ENCODE results near the gene ARHGAP6.

Gene ARHGAP6

GRCh38 chrX:11429538-11430085 is 236.1 kb downstream of the ARHGAP6 start:
- no peaks in the 10 kb centered on the region for H3K4me1 Mint-ChIP-seq (ENCODE audit: low read depth)
- H3K9me3 Mint-ChIP-seq, result no peaks in the 10 kb centered on the region
- H3K4me3 Mint-ChIP-seq, result no peak overlapping the region
- H3K27me3 Mint-ChIP-seq, result peaks cover 20% of the 10 kb centered on the region
- H3K36me3 Mint-ChIP-seq (ENCODE audit: low read depth), result no peaks in the 10 kb centered on the region
- H3K27ac Mint-ChIP-seq, result no peak overlapping the region

GRCh38 chrX:11427453-11428071 is 238.2 kb downstream of the ARHGAP6 start:
- Mint-ChIP-seq H3K27me3 (peaks cover 23% of the 10 kb centered on the region), H3K27ac (no peak overlapping the region), H3K4me1 (ENCODE audit: low read depth) (no peaks in the 10 kb centered on the region), H3K9me3 (no peaks in the 10 kb centered on the region), H3K36me3 (ENCODE audit: low read depth) (no peaks in the 10 kb centered on the region), H3K4me3 (no peak overlapping the region)

DNA sequence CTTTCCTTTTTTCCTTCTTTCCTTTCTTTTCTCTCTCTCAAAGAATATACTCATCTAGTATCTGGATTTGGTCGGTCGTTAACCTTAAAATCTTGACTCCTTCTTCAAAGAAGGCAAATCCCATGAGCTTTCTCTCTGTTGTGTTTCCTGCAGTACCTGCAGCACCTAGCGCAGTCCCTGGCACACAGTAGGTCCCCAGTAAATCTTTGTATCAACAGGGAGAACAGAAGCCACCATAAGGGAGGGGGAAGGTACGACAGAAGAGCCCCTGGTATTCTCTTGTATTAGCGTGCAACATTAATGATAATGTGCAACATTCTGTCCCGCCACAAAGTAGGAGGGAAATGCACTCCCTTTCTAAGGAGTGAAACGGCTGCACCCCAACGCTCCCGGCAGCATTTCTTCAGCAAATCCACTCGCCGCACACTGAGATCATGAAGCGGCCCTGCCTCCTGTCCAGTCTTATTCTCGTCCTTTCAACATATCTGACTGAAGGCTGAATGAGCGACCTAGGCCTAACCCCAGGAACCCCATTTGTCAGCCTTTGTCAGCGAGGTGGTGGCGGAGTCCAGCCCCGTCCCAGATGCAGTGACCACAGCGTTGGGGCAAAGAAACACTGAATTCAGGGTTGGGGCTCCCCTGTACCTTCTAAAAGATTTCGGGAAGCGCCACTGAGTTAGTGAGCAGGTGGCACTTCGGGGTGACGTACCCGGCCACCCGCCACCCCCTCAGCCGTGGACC is 238.8 kb downstream of the ARHGAP6 start:
- Mint-ChIP-seq H3K9me3 (no peaks in the 10 kb centered on the region), H3K27ac (no peak overlapping the region), H3K36me3 (ENCODE audit: low read depth) (no peaks in the 10 kb centered on the region), H3K4me1 (ENCODE audit: low read depth) (no peaks in the 10 kb centered on the region), H3K27me3 (peaks cover 19% of the 10 kb centered on the region), H3K4me3 (no peak overlapping the region)

- Mint-ChIP-seq H3K9me3 (no peaks in the 10 kb centered on the region), H3K36me3 (ENCODE audit: low read depth) (no peaks in the 10 kb centered on the region), H3K4me1 (ENCODE audit: low read depth) (no peaks in the 10 kb centered on the region), H3K4me3 (no peak overlapping the region), H3K27ac (no peak overlapping the region), H3K27me3 (peaks cover 16% of the 10 kb centered on the region)
These were observed 240.6 kb downstream of the ARHGAP6 start for GRCh38 chrX:11424903-11425674.

DNA sequence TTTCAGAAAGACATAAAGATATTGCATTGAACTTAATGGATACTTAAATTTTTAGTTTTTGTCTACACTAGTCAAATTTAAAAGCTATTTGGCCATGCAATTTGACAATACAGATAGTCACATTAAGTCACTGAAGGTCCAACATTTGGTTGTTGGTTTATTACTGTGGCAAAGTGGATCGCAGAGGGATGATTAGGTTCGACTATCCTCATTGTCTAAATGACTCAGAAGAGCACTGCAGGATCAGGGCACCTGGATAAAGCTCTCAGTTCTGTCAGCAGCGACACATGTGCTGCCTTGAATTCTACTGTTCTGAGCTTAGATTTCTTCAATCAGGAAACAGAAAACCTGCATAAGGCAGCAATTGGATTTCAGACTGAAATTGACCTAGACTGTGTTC is 241.8 kb downstream of the ARHGAP6 start:
- no peak overlapping the region for H3K4me3 Mint-ChIP-seq
- H3K27ac Mint-ChIP-seq, result no peak overlapping the region
- H3K27me3 Mint-ChIP-seq, result peaks cover 16% of the 10 kb centered on the region

DNA sequence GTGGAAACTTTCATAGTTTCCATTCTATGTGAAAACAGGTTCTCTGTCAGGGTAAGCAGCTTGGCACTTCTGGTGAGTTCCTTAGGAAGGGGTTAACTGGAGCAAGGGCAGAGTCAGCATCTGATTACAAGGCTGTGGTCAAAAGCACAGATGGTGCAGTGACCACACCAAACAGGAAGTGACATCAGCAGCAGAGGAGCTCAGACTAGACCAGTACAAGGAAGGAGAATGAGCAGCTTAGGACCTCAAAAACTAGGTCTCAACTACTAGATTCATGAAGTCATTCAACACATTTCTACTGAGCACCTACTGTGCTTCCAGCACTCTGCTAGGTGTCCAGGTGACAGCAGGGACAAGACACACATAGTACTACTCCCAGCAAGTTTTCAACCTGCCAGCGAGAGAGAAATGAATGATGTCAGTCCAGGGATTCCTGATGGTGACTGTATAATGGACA is 242.3 kb downstream of the ARHGAP6 start:
- Mint-ChIP-seq H3K27me3 (peaks cover 16% of the 10 kb centered on the region), H3K27ac (no peak overlapping the region)

More for the DNA sequence above, 241.8 kb downstream of the ARHGAP6 start:
- no peaks in the 10 kb centered on the region for H3K4me1 Mint-ChIP-seq (ENCODE audit: low read depth)
- no peaks in the 10 kb centered on the region for H3K9me3 Mint-ChIP-seq
- H3K36me3 Mint-ChIP-seq (ENCODE audit: low read depth), result no peaks in the 10 kb centered on the region

GRCh38 chrX:11422525-11422857 is 243.2 kb downstream of the ARHGAP6 start:
- no peak overlapping the region for H3K27ac Mint-ChIP-seq
- no peak overlapping the region for H3K4me3 Mint-ChIP-seq
- no peaks in the 10 kb centered on the region for H3K36me3 Mint-ChIP-seq (ENCODE audit: low read depth)
- H3K4me1 Mint-ChIP-seq (ENCODE audit: low read depth), result no peaks in the 10 kb centered on the region
- H3K27me3 Mint-ChIP-seq, result peaks cover 16% of the 10 kb centered on the region
- H3K9me3 Mint-ChIP-seq, result no peaks in the 10 kb centered on the region

More for the DNA sequence above, 242.3 kb downstream of the ARHGAP6 start:
- no peaks in the 10 kb centered on the region for H3K9me3 Mint-ChIP-seq
- no peaks in the 10 kb centered on the region for H3K36me3 Mint-ChIP-seq (ENCODE audit: low read depth)
- H3K4me3 Mint-ChIP-seq, result no peak overlapping the region
- no peaks in the 10 kb centered on the region for H3K4me1 Mint-ChIP-seq (ENCODE audit: low read depth)

DNA sequence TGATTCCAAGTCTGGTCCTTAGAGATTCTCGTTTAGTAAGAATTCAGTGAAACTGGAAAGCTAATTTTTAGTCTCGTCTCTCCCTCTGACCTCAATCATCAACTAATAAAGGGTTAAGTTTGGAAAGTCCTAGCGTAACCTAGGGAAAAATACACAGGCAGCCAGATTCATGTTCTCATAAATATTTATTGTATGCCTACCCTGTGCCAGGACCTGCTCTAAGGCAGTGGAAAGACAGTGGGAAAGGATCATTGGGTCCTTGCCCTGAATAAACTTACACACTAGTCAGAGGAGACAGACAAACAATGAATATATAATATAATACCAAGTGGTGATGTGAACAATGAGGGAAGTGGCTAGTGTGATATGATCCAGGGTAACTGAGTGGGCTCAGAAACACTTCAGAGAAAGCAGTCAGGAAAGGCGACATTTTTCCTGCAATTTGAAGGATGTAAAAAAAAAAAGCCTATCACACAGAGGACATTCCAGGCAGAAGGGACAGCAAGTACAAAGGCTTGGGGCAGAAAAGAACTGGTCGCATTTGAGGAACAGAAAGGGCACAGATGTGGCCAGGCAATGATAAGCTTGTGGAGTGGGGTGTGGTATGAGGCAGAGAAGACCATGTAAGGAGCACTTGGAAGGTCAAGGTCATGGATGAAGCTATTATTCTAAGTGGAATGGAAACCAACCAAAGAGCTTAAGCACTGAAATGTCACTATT is 243.8 kb downstream of the ARHGAP6 start:
- Mint-ChIP-seq H3K9me3 (no peaks in the 10 kb centered on the region), H3K27ac (no peak overlapping the region), H3K4me1 (ENCODE audit: low read depth) (no peaks in the 10 kb centered on the region), H3K27me3 (peaks cover 14% of the 10 kb centered on the region), H3K4me3 (no peak overlapping the region), H3K36me3 (ENCODE audit: low read depth) (no peaks in the 10 kb centered on the region)

DNA sequence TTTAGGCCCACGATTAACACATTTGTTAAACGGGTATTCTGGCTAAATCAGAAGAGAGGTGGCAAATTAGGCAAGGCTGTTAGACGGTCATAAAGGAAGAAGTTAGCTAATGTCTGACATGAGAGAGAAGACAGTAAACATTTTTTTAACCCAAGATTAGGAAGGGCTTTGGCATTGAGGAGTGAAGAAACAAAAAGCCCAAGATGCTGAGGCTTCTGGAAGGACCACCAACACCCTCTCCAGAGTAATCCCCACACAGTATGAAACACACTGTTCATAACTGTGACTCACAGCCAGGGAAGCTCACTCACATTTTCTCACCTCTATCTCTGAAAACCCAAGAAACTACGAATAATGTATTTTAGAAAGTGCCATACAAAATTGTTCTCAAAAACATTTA is 244.9 kb downstream of the ARHGAP6 start:
- H3K27ac Mint-ChIP-seq, result no peak overlapping the region
- no peak overlapping the region for H3K4me3 Mint-ChIP-seq
- no peaks in the 10 kb centered on the region for H3K9me3 Mint-ChIP-seq
- H3K36me3 Mint-ChIP-seq (ENCODE audit: low read depth), result no peaks in the 10 kb centered on the region
- peaks cover 8% of the 10 kb centered on the region for H3K27me3 Mint-ChIP-seq
- no peaks in the 10 kb centered on the region for H3K4me1 Mint-ChIP-seq (ENCODE audit: low read depth)

DNA sequence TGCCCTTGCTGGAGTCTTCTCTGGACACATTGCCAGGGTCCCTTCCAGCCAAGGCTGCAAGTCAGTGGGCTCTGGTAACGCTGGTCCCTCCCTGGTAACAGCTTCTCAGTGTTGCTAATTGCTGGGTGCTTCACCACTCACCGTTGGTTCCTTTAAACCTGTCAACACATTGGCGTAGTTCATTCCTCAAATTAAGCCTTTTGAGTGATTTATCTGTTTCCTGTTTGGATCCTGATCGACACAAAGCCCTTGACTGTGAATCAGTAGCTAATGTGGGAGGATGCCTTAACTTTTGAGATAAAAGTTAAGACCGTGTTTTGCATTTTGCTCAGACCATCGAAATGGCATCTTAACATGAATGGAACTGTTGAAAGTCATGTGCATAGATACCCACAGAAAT is 246.6 kb downstream of the ARHGAP6 start:
- no peaks in the 10 kb centered on the region for H3K36me3 Mint-ChIP-seq (ENCODE audit: low read depth)
- no peaks in the 10 kb centered on the region for H3K27me3 Mint-ChIP-seq
- H3K9me3 Mint-ChIP-seq, result no peaks in the 10 kb centered on the region
- no peak overlapping the region for H3K4me3 Mint-ChIP-seq
- no peak overlapping the region for H3K27ac Mint-ChIP-seq
- no peaks in the 10 kb centered on the region for H3K4me1 Mint-ChIP-seq (ENCODE audit: low read depth)

GRCh38 chrX:11416600-11416999 is 249.1 kb downstream of the ARHGAP6 start:
- Mint-ChIP-seq H3K9me3 (no peaks in the 10 kb centered on the region), H3K4me3 (no peak overlapping the region), H3K4me1 (ENCODE audit: low read depth) (no peaks in the 10 kb centered on the region), H3K27me3 (no peaks in the 10 kb centered on the region), H3K36me3 (ENCODE audit: low read depth) (no peaks in the 10 kb centered on the region), H3K27ac (no peak overlapping the region)

GRCh38 chrX:11414091-11414490 is 251.6 kb downstream of the ARHGAP6 start:
- no peaks in the 10 kb centered on the region for H3K27me3 Mint-ChIP-seq
- no peaks in the 10 kb centered on the region for H3K4me1 Mint-ChIP-seq (ENCODE audit: low read depth)
- H3K4me3 Mint-ChIP-seq, result no peak overlapping the region
- no peaks in the 10 kb centered on the region for H3K9me3 Mint-ChIP-seq
- H3K36me3 Mint-ChIP-seq (ENCODE audit: low read depth), result no peaks in the 10 kb centered on the region
- no peak overlapping the region for H3K27ac Mint-ChIP-seq

- Mint-ChIP-seq H3K27me3 (no peaks in the 10 kb centered on the region), H3K27ac (no peak overlapping the region), H3K9me3 (no peaks in the 10 kb centered on the region), H3K4me1 (ENCODE audit: low read depth) (no peaks in the 10 kb centered on the region), H3K4me3 (no peak overlapping the region), H3K36me3 (ENCODE audit: low read depth) (no peaks in the 10 kb centered on the region)
These were observed 252.8 kb downstream of the ARHGAP6 start for GRCh38 chrX:11412715-11413623.

GRCh38 chrX:11409957-11410356 is 255.8 kb downstream of the ARHGAP6 start:
- Mint-ChIP-seq H3K4me3 (no peak overlapping the region), H3K4me1 (ENCODE audit: low read depth) (no peaks in the 10 kb centered on the region), H3K27ac (no peak overlapping the region), H3K9me3 (no peaks in the 10 kb centered on the region), H3K36me3 (ENCODE audit: low read depth) (no peaks in the 10 kb centered on the region), H3K27me3 (no peaks in the 10 kb centered on the region)

Measured in stimulated activated naive CD8-positive, alpha-beta T cell treated with anti-CD3 and anti-CD28 coated beads, Interleukin-15, Interleukin-2, amounts not matched to agents 100 ng/mL and 50 ng/mL, for 24 hours (primary cell).